ENCODE results near the gene NLRC5. TPM values are rescaled to one million over a fixed set of nuclear protein-coding genes. Genes with fewer than 3 reads are reported as not detected.
A peak's percentile ranks its signal among the peaks of the same experiment; 100 is the strongest.
"Not testable (repeated sequence)": the region's sequence is repeated elsewhere in the genome, so short reads cannot be mapped to it uniquely, and the experiment has no call there.

NLRC5 gene
- total RNA-seq, 1 donor from 2014 or later: 14.2 TPM

DNA sequence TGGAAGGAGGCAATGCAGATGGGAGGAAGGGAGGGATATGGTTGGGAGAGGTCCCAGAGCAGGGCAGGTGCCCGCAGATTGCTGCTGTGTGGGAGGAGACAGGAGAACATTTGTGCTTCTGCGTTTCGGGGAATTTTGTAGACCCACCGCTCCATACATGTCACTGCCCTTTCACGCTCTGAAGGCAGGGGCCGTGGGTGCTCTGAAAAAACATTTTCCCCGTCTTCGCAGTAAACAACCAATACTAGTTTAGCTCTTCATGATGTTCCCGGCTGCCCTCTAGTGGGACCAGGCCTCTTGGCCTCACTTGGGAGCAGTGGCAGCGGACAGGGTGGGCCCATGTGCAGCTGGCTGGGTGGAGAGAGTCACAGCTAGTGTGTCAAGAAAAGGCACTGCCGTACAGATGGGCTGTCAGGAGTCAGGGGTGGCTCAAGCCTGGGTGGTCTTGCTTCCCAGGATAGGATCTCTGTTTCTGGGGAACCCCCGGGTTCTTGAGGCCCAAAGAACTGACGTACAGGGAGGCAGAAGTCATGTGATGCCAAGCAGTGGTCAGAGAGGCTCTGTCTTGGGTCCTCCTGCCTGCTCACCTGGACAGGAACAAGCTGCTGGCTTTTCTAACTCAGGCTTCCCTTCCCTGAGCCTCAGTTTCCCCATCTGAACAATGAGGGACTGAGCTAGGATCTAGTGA lies 56.5 kb downstream of the NLRC5 start:
- DNase-seq: peak; percentile 90

DNA sequence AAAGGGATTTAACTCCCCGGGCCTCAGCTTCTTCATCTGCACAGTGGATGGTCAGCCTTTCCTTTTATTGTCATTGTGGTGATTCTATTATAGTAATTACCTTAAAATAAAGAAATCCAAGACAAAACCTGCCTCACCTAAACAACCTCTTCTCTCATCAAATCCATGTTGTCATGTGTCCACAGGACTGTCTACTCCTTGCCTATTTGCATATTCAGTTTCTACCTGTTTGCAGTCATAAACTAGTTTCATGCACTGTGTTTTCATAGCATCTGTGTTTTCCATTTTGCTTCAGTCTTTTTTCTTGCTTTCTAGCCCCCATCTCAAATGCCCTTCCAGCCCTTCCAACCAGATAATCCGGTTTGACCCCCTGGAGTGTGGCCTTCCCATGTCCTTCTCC lies 58.7 kb downstream of the NLRC5 start:
- DNase-seq: no peak

DNA sequence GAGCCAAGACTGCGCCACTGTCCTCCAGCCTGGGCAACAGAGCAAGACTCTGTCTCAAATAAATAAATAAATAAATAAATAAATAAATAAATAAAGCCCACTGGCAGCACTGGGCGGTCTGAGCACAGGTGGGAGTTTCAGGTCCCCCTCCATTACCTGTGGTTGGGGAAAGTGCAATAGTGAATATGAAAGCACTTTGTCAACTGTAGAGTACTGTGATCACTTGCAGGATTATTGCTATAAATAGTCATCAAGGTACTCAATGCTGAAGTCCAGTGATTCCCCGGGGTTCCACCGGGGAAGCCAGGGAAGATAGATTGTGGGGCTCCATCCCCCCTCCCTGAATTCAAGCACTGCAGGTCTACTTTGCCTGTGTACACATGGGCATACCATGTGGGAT lies 60.3 kb downstream of the NLRC5 start:
- DNase-seq: no peak

DNA sequence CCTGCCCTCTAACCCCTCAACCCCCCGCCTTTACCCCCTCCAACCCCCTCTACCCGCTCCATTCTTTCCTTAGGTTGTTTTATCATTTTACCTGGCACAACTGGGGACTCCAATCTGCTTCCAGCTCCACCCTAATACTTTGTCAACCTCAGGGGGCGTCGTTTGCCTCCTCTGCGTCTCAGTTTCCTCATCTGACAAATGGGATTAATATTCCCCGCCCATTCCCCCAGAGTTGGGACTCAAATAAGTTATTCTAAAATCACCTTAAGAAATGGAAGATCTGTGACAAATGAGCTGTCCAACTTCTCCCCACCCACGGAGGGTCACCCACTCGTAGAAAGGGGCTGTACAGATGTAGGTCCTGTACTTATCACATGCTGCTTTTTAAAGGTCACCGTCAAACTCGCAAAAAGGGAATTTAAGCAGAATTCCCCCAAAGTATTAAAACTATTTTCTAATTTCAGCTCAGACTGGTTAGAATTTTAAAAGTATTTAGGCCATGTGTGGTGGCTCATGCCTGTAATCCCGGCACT lies 62.4 kb downstream of the NLRC5 start:
- no peak for DNase-seq

DNA sequence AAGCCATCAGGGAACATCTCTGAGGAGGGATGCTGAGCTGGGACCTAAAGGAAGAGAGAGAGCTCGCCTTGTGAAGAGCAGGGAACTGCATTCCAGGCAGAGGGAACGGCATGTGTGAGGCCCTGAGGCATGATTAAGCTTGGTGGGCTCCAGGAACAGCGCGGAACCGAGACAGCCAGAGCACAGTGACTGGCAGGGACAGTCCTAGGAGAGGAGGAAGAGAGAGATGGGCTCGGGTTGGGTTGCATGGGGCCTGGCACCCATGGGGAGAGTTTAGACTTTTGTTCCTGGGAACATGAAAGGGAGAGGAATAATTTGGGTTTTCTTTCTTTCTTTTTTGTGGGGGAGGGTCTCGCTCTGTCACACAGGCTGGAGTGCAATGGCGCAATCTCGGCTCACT lies 63.8 kb downstream of the NLRC5 start:
- no peak for DNase-seq

DNA sequence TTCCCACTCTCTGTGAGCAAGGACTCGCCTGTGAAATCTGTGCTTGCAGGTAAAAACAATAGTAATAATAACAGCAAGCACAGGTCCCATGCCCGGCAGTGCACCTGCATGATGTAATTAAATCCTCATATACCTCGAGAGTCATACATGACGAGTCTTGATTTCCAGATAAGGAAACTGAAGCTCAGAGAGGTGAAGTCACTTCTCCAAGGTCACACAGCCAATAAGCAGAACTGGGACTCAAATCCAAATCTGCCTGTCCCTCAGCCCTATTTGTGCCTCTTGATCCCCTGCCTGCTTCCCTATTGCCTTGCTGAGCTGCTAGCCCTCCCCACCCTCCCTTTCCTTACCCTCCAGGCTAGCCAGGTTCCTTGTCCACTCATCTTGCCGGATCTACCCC lies 65.0 kb downstream of the NLRC5 start:
- DNase-seq: no peak

DNA sequence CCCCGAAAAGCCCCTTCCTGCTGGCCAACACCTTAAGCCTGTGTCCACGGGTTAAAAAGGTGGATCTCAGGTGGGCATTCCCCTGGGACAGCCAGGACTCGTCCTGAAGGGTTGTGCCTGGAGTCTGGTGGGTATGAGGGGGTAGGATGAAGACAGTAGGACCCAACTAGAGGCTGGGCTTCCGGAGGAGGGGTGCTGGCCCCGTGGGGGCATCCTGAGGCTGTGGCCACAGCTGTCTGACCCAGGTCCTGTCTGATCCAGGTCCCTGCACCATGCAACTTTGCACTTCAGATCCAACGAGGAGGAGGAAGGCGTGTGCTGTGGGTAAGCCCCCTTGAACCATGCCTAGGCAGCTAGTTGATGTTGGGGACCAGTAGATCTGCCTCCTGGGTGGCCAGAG lies 65.4 kb downstream of the NLRC5 start:
- DNase-seq: no peak

DNA sequence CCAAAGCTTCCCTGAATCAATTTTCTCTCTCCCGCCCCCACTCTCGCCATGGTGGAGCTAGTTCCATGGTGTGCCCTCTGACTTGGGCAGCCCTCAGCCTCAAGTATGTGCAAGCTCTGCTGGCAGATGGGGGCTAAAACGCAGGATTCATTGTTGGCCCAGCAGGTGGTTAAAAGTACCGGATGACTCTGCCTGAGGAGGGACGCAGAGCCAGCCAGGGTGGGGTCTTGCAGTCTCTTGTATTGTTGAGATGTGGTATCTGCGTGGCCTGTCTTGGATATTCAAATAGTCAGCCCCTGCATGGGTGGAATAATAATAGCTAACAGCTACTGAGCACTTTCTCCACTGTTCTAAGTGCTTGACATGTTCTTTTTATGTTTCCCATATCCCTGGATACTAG lies 66.3 kb downstream of the NLRC5 start:
- no peak for DNase-seq

DNA sequence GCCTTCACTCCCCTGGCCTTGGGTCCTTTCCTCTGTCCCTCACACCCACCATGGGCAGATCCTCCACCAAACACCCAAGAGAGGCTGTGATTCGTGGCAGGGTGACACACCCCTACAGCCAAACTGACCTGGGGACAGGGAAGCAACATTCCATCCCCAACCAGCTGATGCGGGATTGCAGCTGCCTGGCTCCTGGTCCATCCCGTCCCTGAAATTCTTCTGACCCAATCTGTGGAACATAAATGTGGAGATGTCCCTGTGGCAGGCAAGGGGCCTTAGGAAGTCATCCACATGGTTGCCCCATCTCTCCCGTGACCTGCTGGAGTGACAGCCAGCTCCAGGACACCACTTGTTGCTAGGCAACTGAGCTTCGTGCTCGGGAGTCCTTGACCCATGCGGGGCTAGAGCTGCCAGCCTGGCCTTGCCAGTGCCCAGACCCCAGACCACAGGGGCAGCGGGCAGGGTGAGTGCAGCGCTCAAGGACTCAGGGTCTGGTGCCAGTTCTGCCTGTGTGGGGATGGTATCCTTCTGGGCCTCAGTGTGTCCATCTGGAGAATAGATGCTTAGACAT lies 69.0 kb downstream of the NLRC5 start:
- DNase-seq: no peak

DNA sequence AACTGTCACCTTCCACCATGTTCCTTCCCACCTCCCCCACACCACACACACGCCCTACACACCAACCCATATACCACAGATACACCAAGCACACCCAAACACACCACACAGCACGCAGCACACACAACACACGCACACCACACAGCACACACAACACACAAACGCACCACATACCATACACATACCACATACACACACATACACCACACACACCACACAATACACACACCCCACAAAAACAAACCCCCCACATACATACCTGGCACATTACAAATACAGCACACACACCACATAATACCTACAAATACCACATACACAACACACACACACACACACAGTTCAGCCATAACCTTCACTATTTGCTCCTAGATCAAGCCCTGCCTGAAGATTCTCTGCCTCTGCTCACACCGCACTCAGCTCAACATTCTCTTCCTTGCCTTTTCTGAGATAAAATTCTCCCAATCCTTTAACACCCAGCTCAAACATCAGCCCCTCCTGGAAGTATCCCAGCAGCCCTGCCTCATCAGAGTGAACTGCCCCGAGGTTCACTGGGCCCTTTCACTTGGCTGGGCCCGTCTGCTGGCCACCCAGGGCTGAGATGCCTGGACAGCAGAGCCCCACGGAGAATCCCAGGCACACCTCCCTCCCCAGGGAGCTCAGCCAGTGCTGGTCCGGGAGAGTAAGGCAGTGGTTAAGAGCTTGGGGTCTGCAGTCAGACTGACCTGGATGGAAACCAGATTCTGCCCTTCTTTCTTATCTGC lies 71.1 kb downstream of the NLRC5 start:
- no peak for DNase-seq

DNA sequence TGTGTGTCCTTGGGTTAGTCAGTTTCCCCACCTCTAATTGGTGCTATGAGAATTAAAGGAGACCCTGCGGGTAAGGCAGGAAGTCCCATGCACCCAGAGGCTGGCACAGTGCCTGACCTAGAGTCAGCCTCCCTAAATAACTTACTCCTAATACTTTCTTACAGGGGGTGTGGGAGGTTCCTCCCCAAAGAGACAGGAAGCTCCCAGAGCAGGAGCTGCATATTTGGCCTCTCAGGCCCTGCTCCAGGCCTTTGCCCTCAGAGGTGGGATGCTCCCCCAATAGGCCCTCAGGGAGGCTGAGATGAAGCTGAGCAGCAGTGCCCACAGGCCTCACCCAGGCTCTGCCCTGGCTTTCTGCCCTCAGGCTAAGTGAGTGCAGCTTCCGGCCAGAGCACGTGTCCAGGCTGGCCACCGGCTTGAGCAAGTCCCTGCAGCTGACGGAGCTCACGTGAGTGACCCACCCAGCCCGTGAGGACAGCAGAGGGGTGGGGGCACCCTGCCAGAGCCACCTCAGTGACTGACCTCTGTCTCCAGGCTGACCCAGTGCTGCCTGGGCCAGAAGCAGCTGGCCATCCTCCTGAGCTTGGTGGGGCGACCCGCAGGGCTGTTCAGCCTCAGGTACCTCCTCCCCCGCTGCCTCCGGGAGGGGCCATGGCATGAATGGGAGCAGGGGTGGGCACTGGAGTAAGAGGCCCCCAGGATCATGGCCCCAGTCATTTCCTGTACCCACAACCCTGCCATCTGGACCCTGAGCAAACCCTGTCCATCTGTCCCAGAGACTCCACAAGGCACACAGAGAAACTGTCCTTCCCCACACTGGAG lies 71.9 kb downstream of the NLRC5 start:
- peak; percentile 54 for DNase-seq

DNA sequence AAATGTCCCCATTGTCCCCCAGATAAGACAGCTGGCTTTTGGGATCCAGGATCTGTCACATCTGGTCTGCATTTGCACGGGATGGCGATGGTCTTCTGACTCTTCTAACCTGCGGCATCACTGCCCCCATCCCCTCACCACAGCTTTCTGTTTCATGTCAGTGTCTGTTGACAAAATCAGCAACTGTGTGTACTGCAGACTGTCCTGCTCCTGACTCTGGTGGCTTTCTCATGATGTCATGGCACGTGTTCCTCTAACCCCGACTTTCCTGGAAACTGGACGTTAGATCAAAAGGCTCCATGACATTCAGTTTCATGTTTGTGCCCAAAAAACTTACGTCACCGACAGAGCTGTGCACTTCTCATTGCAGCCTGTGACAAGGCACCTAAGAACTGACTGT lies 73.0 kb downstream of the NLRC5 start:
- DNase-seq: peak; percentile 62

DNA sequence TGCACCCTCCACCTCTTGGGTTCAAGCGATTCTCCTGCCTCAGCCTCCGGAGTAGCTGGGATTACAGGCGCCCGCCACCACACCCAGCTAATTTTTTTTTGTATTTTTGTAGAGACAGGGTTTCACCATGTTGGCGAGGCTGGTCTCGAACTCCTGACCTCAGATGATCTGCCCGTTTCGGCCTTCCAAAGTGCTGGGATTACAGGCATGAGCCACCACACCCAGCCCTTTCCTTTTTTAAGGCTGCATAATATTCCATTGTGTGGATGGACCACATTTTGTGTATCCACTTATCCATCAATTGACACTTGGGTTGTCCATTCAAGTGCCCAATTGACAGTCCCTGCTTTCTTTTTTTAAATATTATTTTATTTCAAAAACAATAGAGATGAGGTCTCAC lies 73.8 kb downstream of the NLRC5 start:
- not testable (repeated sequence) for DNase-seq

DNA sequence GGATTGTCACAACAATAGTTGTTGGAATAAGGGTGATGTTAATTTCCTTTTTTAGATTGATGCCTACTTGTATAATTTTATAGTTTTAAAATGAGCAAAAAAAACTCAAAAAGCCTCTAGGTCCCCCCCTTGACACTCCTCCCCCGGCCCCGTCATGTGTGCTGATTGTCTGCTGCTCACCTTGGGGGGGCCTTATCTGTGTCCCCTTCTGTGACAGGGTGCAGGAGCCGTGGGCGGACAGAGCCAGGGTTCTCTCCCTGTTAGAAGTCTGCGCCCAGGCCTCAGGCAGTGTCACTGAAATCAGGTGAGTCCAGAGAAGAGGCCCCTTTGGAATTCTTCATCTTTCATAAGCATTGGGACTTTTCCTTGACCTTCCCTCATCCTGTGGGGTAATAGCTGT lies 75.6 kb downstream of the NLRC5 start:
- no peak for DNase-seq

DNA sequence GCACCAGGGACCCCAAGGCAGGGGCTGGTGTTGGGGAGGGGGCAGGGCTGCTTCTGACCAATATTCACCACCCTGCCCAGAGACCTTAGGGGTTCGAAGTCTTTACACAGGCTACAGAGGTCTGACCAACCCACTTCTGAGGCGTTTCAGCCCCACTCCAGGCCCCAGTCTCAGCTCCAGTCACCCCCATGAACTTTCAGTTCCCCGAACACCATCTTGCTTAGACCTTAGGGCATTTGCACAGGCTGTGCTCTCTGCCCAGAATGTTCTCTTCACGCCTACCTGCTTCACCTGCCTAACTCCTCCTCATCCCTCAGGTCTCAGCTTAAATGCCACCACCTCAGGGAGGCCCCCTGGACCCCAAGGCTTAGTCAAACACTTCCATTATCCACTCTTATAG lies 77.3 kb downstream of the NLRC5 start:
- DNase-seq: no peak

DNA sequence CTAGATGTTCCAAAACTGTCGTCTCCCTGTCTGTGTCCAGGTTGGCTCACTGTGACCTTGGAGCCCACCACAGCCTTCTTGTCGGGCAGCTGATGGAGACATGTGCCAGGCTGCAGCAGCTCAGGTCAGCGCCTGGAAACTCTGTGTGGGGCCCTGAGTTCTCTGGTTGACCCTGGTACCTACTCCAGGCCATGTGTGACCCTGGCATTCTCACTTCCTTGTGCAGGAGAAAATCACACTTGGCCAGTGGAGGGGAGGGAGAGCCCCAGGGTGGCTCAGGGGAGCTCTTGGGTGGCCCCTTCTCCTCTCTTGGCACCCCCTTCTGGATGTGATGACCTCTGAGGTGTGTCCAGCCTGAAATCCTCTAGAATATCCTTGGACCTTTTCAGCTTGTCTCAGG lies 78.0 kb downstream of the NLRC5 start:
- DNase-seq: no peak

DNA sequence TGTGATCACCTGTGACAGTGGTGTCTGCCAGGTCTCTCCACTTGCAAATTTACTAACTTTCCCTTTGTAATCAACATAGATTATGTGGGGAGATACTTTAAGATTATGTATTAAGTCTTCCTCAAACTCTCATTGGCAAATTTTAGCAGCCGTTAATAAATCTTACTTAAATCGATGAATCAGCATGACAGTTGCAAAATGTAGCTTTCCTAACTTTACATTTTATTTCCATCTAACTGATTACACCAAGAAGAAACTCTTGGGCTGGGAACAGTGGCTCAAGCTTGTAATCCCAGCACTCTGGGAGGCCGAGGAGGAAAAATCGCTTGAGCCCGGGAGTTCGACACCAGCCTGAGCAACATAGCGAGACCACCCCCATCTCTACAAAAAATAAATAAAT lies 79.7 kb downstream of the NLRC5 start:
- no peak for DNase-seq

DNA sequence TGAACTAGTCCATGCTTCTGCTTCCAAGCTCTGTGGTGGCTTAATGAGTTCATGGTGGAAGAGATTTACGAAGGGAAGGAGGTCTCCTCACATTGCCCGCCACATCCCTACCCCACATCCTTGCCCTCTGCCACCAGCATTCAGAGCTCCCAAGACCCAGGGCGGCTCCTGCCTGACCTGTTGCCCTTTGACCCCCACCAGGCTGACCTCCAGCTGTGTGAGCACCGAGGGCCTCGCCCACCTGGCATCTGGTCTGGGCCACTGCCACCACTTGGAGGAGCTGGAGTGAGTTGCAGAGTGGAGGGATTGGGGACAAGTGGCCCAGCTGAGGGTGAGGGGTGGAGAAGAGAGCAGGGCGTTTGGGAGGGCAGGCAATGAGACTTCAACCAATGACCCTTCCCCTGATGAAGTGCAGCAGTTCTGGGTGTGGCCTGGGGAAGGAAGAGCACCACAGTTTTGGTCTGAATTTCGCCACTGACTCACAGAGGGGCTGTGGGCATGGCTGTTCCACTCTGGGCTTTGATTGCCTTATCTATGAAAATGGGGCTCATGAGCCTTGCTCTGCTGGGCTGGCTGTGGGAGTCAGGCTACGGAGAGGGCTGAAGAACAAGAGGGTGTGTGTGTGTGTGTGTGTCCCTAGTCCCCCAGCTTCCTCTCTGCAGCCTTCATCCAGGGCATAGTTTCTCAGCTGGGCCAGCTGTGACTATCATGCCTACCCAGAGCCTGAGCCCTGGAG lies 80.4 kb downstream of the NLRC5 start:
- DNase-seq: no peak

DNA sequence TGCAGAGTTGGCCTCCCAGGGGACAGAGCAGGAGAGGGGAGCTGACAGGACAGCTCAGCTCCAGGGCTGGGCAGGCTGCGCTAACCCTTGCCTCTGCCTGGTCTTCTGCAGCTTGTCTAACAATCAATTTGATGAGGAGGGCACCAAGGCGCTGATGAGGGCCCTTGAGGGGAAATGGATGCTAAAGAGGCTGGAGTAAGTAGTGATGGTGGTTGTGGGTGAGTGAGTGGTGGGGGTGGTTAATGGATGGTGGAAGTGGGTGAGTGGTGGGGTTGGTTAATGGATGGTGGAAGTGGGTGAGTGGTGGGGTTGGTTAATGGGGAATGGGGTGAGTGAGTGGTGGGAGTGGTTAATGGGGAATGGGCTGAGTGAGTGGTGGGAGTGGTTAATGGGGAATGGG lies 81.1 kb downstream of the NLRC5 start:
- DNase-seq: no peak

DNA sequence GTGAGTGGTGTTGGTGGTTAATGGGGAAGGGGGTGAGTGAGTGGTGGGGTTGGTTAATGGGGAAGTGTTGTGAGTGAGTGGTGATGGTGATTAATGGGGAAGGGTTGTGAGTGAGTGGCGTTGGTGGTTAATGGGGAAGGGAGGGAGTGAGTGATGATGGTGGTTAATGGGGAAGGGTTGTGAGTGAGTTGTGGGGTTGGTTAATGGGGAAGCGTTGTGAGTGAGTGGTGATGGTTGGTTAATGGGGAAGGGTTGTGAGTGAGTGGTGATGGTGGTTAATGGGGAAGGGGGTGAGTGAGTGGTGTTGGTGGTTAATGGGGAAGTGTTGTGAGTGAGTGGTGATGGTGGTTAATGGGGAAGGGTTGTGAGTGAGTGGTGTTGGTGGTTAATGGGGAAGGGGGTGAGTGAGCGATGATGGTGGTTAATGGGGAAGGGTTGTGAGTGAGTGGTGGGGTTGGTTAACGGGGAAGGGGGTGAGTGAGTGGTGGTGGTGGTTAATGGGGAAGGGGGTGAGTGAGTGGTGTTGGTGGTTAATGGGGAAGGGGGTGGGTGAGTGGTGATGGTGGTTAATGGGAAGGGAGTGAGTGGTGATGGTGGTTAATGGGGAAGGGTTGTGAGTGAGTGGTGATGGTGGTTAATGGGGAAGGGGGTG lies 81.8 kb downstream of the NLRC5 start:
- not testable (repeated sequence) for DNase-seq

DNA sequence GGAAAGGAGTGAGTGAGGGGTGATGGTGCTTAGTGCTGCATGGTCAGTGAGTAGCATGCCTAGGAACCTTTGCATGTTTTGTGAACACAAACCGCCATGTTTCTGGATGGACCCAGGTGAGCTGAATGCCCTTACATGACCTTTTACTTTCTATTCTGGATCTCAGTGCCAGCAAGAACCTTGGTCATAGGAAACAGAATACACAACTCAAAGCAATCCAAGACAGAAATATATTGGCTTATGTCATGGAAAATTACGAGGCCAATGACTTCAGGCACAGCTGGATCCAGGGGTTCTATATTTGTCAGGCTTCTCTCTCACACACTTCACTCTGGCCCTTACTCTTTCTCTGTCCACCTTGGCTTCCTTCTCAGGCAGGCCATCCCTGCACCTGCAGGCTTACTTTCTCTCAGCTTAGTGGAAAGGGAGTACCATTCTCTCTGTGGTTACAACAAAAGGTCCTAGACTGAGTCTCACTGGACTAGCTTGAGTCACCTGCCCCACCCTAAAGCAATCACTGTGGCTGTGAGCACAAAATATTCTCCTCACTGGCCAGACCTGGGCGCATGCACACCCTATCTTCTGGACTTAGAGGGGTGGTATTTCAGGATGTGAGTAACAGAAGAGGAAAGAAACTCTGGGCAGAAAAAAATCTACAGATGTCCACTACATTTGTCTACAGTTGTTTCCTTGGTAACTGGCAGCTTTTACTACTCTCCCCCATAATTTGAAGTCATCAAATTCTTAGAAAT lies 82.7 kb downstream of the NLRC5 start:
- peak; percentile 59 for DNase-seq
